Neural cell (in vitro differentiated cells): ENCODE data around the gene DNAJC27.

Experiments used
- EP300 ChIP-seq: fragments of 450-650 bp; conservative IDR thresholded peaks from 2 replicates; pipeline ENCODE4 v1.6.1; 2014; ENCODE audit warnings: antibody characterized with exemption, mild to moderate bottlenecking, moderate library complexity; ENCODE audit not compliant: poor library complexity, severe bottlenecking
- EZH2 ChIP-seq: fragments of 200-600, 300-800 bp; shearing (Covaris generic), sonication (generic); IDR thresholded peaks from 2 replicates; pipeline ENCODE4 v1.6.1; 2014; ENCODE audit warnings: antibody characterized with exemption, low read length, borderline replicate concordance, mild to moderate bottlenecking; ENCODE audit not compliant: insufficient read depth, poor library complexity, severe bottlenecking
- MXI1 ChIP-seq: fragments of 450-650 bp; conservative IDR thresholded peaks from 2 replicates; pipeline ENCODE4 v1.6.1; 2014; ENCODE audit warnings: antibody characterized with exemption, mild to moderate bottlenecking; ENCODE audit not compliant: poor library complexity, severe bottlenecking
- POLR2AphosphoS5 ChIP-seq: IDR thresholded peaks from 2 replicates; pipeline ENCODE4 v1.6.1; 2012
- RAD21 ChIP-seq: fragments of 450-650 bp; conservative IDR thresholded peaks from 2 replicates; pipeline ENCODE4 v1.6.1; 2014; ENCODE audit warnings: antibody characterized with exemption, mild to moderate bottlenecking, moderate library complexity
- REST ChIP-seq: IDR thresholded peaks from 2 replicates; pipeline ENCODE4 v1.6.1; 2012; ENCODE audit warnings: borderline replicate concordance
- SMC3 ChIP-seq: fragments of 450-650 bp; conservative IDR thresholded peaks from 2 replicates; pipeline ENCODE4 v1.6.1; 2014; ENCODE audit warnings: antibody characterized with exemption, mild to moderate bottlenecking, moderate library complexity; ENCODE audit not compliant: poor library complexity
- TAF1 ChIP-seq: IDR thresholded peaks from 2 replicates; pipeline ENCODE4 v1.6.1; 2012; ENCODE audit warnings: low read depth
- TF ChIP-seq, protein P1 (sequence below): fragments of 450-650 bp; IDR thresholded peaks from 2 replicates; pipeline ENCODE4 v1.5.1; 2014; ENCODE audit warnings: antibody characterized with exemption, mild to moderate bottlenecking, moderate library complexity; ENCODE audit not compliant: poor library complexity, severe bottlenecking

DNA sequence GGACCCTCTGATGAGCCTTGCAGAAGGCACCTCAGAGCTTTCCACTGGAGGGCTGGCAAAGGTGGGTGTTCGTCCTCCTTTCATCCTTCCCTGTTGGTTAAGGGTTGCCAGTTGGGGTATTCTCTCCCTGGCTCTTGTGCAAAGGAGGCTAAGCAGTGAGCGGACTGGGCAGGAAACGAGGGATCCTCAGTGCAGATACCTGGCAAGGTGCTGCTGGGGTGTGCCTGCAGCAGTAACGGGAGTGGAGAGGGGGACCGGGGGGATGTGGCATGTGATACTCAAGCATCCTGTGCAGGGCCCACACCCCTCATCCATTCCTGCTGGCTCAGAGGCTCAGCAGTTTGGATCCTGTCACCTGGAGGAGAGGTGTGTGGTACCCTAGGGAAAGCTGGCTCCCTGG lies 47.5 kb downstream of the DNAJC27 start:
- no peak for TF ChIP-seq EZH2
- TF ChIP-seq, protein P1, sequence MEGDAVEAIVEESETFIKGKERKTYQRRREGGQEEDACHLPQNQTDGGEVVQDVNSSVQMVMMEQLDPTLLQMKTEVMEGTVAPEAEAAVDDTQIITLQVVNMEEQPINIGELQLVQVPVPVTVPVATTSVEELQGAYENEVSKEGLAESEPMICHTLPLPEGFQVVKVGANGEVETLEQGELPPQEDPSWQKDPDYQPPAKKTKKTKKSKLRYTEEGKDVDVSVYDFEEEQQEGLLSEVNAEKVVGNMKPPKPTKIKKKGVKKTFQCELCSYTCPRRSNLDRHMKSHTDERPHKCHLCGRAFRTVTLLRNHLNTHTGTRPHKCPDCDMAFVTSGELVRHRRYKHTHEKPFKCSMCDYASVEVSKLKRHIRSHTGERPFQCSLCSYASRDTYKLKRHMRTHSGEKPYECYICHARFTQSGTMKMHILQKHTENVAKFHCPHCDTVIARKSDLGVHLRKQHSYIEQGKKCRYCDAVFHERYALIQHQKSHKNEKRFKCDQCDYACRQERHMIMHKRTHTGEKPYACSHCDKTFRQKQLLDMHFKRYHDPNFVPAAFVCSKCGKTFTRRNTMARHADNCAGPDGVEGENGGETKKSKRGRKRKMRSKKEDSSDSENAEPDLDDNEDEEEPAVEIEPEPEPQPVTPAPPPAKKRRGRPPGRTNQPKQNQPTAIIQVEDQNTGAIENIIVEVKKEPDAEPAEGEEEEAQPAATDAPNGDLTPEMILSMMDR, result no peak
- TF ChIP-seq POLR2AphosphoS5, result no peak
- TF ChIP-seq MXI1, result no peak
- no peak for TF ChIP-seq REST
- TF ChIP-seq EP300, result no peak
- no peak for TF ChIP-seq RAD21
- TF ChIP-seq SMC3, result no peak
- TF ChIP-seq TAF1, result no peak
